ENCODE measurements around the gene LRRC73.

Gene LRRC73

DNA sequence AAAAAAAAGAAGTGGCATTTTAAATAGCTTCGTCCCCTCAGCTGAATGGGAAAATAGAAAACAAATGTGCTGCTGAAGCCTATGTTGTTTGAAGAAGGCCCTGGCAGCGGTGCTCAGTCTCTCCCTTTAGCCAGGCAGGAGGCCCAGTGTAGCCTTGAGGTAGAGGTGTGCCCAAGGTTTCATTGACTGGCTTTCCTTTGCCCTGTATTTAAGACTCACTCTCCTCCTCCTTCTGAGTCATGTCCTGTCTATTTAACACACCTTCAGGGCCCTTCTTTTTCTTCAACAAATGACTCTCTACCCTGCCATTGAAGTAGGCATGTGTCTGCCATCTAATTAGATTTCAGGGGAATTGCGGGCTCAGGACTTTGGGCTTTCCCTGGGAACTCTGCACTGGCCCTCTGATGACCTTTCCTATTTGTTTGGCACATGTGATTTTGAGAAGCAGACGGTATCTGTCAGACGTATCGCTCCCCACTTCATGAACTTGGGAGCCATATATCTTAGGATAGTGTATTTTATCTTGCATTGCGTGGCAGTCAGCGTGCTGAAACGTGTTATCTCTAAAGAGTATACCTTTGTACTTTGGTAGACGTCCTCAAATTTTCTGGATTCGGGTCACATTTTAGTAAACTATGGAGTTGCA lies 28.4 kb downstream of the LRRC73 start:
- DNase-seq (ENCODE audit: insufficient read length, low spot score), result no peak
- TF ChIP-seq PAX5 (IDR thresholded peaks at IDR 0.05; ENCODE audit: insufficient read depth, low read length, severe bottlenecking) (no peak), POLR2AphosphoS5 (IDR thresholded peaks at IDR 0.05; ENCODE audit: low read depth, low read length) (no peak), TAF1 (IDR thresholded peaks at IDR 0.05; ENCODE audit: low read depth, low read length) (no peak), SPI1 (IDR thresholded peaks at IDR 0.05; ENCODE audit: low read depth, low read length) (no peak), POU2F2 (IDR thresholded peaks at IDR 0.05; ENCODE audit: low read depth, low read length) (no peak), POLR2A (IDR thresholded peaks at IDR 0.05; ENCODE audit: low read depth, low read length) (no peak)
- no peak for FAIRE-seq

DNA sequence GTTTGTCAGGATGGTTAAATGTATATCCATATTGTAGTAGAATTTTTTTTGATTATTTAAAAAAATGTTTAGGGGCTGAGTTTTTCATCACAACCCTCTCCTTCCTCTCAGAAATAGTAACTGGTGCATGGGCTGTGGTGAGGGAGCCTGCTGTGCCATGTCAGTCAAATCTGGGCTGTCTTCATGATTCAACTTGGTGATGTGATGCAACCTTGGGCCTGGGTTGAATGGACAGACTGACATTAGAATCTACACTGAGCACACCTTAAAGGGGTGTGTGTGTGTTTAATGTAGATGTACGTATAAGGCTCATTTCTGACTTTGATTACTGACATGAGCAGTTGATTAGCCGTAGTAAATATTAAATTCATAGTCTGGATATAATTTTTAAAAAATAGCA lies 29.1 kb downstream of the LRRC73 start:
- TF ChIP-seq POU2F2 (IDR thresholded peaks at IDR 0.05; ENCODE audit: low read depth, low read length) (no peak), POLR2AphosphoS5 (IDR thresholded peaks at IDR 0.05; ENCODE audit: low read depth, low read length) (no peak), SPI1 (IDR thresholded peaks at IDR 0.05; ENCODE audit: low read depth, low read length) (no peak), TAF1 (IDR thresholded peaks at IDR 0.05; ENCODE audit: low read depth, low read length) (no peak), POLR2A (IDR thresholded peaks at IDR 0.05; ENCODE audit: low read depth, low read length) (no peak), PAX5 (IDR thresholded peaks at IDR 0.05; ENCODE audit: insufficient read depth, low read length, severe bottlenecking) (no peak)
- FAIRE-seq, result no peak
- DNase-seq (ENCODE audit: insufficient read length, low spot score), result no peak

DNA sequence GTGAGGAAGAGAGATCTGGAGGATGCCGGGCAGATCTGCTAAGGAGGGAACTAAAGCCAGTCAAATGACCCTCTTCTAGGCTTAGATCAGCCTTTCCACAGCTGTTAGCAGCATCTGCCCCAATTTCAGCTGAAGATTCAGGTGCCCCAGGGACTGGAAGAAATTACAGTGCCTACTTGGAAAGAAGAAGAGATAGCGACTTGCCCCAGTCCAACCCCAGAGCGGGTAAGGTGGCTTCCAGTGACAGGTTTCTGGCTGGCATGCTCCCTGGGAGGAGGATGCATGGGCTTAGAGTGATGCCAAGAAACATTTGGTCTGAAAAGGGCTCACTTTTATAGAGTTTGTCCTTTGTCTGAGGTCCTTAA lies 32.2 kb downstream of the LRRC73 start:
- no peak for FAIRE-seq
- DNase-seq (ENCODE audit: insufficient read length, low spot score), result no peak

DNA sequence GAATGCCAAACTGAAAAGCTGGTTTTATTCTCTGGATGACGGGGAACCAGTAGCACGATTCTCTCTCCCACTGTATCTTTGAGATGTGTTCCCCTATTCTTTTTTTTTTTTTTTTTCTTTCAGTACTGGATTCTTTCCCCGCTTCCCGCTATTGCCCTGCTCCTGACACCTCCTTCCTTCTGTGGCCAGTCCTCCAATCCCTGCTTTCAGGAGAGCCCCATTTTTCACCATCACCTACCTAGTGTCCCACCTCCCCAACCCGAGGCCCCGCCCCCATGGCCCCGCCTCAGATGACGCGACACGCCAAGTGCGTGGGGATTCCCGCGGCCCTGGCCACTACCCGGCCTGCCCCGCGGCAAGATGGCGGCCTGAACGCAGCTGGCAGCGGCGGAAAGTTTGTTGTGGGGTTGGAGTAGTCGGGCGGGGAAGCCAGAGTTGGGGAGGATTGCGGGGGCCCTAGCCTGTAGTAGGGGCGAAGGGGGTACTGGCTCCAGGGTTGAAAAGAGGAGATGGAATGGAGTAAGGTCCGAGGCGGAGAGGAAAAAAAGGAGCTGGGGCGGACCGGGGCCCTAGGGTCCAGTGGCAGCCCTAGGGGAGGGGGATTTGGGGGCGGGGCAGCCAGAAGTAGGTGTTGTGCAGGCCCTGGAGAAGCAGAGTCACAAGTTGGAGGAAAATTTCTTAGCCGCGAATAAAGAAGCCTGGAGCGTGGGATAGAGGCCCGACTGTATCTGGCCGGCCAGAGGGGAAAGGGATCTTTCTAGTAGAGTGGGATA lies 32.7 kb downstream of the LRRC73 start, which contains the start of gene TJAP1:
TJAP1 (plus strand) TSS at position 336 of the 773 bp plus-strand sequence. CDS start 21,432 bp downstream, outside the sequence.
- peak; percentile 99 for FAIRE-seq

More for the DNA sequence above, 32.2 kb downstream of the LRRC73 start:
- no peak for TF ChIP-seq TAF1 (IDR thresholded peaks at IDR 0.05; ENCODE audit: low read depth, low read length)
- TF ChIP-seq PAX5 (IDR thresholded peaks at IDR 0.05; ENCODE audit: insufficient read depth, low read length, severe bottlenecking), result no peak
- no peak for TF ChIP-seq POLR2A (IDR thresholded peaks at IDR 0.05; ENCODE audit: low read depth, low read length)
- TF ChIP-seq POLR2AphosphoS5 (IDR thresholded peaks at IDR 0.05; ENCODE audit: low read depth, low read length), result no peak
- TF ChIP-seq SPI1 (IDR thresholded peaks at IDR 0.05; ENCODE audit: low read depth, low read length), result no peak
- no peak for TF ChIP-seq POU2F2 (IDR thresholded peaks at IDR 0.05; ENCODE audit: low read depth, low read length)

DNA sequence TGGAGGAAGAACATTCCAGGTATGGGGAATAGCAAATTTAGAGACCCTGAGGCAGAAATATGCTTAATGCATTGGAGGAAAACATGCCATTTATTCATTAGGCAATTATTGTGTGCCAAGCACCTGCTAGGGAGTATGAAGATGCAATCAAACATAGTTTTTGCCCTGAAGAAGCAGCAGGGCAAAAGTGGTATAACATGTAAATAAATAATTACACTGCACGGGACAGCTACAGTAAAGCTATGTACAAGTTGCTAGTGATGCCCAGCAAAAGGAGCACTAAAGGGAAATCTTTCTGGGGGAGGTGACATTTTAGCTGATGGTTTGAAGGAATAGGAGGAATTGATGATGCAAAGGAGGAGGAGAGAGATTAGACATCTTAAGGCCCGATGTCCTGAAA lies 33.4 kb downstream of the LRRC73 start:
- no peak for TF ChIP-seq TAF1 (IDR thresholded peaks at IDR 0.05; ENCODE audit: low read depth, low read length)
- TF ChIP-seq POLR2A (IDR thresholded peaks at IDR 0.05; ENCODE audit: low read depth, low read length), result no peak
- TF ChIP-seq POU2F2 (IDR thresholded peaks at IDR 0.05; ENCODE audit: low read depth, low read length), result no peak
- no peak for TF ChIP-seq PAX5 (IDR thresholded peaks at IDR 0.05; ENCODE audit: insufficient read depth, low read length, severe bottlenecking)
- no peak for TF ChIP-seq POLR2AphosphoS5 (IDR thresholded peaks at IDR 0.05; ENCODE audit: low read depth, low read length)
- TF ChIP-seq SPI1 (IDR thresholded peaks at IDR 0.05; ENCODE audit: low read depth, low read length), result no peak
- FAIRE-seq (no peak), DNase-seq (ENCODE audit: insufficient read length, low spot score) (no peak)

More for the DNA sequence above, 32.7 kb downstream of the LRRC73 start, which contains the start of gene TJAP1:
- no peak for TF ChIP-seq SPI1 (IDR thresholded peaks at IDR 0.05; ENCODE audit: low read depth, low read length)
- 0 out of 2 replicates have a peak, but pooled peaks have one; percentile 33 for TF ChIP-seq POU2F2 (IDR thresholded peaks at IDR 0.05; ENCODE audit: low read depth, low read length)
- peak; percentile 91 for TF ChIP-seq TAF1 (IDR thresholded peaks at IDR 0.05; ENCODE audit: low read depth, low read length)
- TF ChIP-seq PAX5 (IDR thresholded peaks at IDR 0.05; ENCODE audit: insufficient read depth, low read length, severe bottlenecking), result no peak
- peak; percentile 83 for TF ChIP-seq POLR2AphosphoS5 (IDR thresholded peaks at IDR 0.05; ENCODE audit: low read depth, low read length)
- peak; percentile 85 for TF ChIP-seq POLR2A (IDR thresholded peaks at IDR 0.05; ENCODE audit: low read depth, low read length)
- peak; percentile 91 for DNase-seq (ENCODE audit: insufficient read length, low spot score)

DNA sequence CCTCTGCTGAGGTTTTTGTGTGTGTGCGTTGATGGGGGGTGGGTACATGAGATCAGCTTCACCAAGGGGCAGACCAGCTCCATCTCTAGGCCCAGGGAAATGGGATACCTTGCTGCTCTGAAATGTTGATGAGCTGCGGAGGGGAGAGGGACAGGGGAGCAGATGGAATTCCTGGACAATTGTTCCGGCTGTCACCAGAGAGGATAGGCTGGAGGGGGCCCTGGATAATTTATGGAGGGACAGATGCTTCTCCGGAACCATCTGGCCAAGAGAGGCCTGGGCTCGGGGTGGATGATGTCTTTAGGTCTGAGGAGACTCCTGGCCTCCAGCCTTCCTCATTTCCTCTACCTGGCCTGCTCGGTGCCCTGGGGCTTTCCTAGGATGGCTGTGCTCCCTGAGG lies 34.6 kb downstream of the LRRC73 start:
- DNase-seq (ENCODE audit: insufficient read length, low spot score) (no peak), FAIRE-seq (no peak)
- no peak for TF ChIP-seq POLR2AphosphoS5 (IDR thresholded peaks at IDR 0.05; ENCODE audit: low read depth, low read length)
- TF ChIP-seq POU2F2 (IDR thresholded peaks at IDR 0.05; ENCODE audit: low read depth, low read length), result no peak
- TF ChIP-seq TAF1 (IDR thresholded peaks at IDR 0.05; ENCODE audit: low read depth, low read length), result no peak

DNA sequence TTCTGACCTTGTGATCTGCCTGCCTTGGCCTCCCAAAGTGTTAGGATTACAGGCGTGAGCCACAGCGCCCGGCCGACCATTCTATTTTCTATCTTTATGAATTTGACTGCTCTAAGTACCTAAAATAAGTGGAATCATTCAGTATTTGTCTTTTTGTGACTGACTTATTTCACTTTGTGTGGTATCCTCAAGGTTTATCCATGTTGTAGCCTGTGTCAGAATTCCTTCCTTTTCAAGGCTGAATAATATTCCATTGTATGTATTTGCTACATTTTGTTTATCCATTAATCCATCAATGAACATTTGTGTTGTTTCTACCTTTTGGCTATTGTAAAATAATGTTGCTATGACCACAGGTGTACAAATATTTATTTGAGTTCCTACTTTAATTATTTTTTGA lies 37.6 kb downstream of the LRRC73 start:
- FAIRE-seq (no peak), DNase-seq (ENCODE audit: insufficient read length, low spot score) (no peak)
- TF ChIP-seq POLR2AphosphoS5 (IDR thresholded peaks at IDR 0.05; ENCODE audit: low read depth, low read length), result no peak
- TF ChIP-seq TAF1 (IDR thresholded peaks at IDR 0.05; ENCODE audit: low read depth, low read length), result no peak
- TF ChIP-seq PAX5 (IDR thresholded peaks at IDR 0.05; ENCODE audit: insufficient read depth, low read length, severe bottlenecking), result no peak
- TF ChIP-seq POLR2A (IDR thresholded peaks at IDR 0.05; ENCODE audit: low read depth, low read length), result no peak
- TF ChIP-seq POU2F2 (IDR thresholded peaks at IDR 0.05; ENCODE audit: low read depth, low read length), result no peak
- no peak for TF ChIP-seq SPI1 (IDR thresholded peaks at IDR 0.05; ENCODE audit: low read depth, low read length)

DNA sequence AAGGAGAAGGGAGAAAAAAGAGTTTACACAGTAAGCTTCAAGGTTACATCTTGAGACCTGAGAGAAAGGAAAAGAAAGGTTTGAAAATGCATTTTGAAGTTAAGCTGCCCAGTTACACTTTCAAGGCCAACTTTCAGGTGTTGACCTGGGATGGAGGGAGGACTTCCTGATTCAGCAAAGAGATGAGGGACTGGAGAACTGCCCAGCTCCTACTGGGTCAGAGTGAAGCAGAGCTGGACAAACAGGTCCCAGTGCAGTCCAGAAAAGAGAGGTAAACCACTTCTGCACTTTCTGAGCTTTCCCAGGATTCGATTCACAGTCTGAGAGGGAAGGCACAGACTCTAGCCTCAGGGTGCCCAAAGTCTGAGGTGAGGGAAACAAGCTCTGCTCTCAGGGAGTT lies 38.7 kb downstream of the LRRC73 start:
- DNase-seq (ENCODE audit: insufficient read length, low spot score), result no peak
- no peak for FAIRE-seq
- no peak for TF ChIP-seq TAF1 (IDR thresholded peaks at IDR 0.05; ENCODE audit: low read depth, low read length)
- no peak for TF ChIP-seq SPI1 (IDR thresholded peaks at IDR 0.05; ENCODE audit: low read depth, low read length)
- TF ChIP-seq POLR2AphosphoS5 (IDR thresholded peaks at IDR 0.05; ENCODE audit: low read depth, low read length), result no peak
- TF ChIP-seq POU2F2 (IDR thresholded peaks at IDR 0.05; ENCODE audit: low read depth, low read length), result no peak
- TF ChIP-seq POLR2A (IDR thresholded peaks at IDR 0.05; ENCODE audit: low read depth, low read length), result no peak
- no peak for TF ChIP-seq PAX5 (IDR thresholded peaks at IDR 0.05; ENCODE audit: insufficient read depth, low read length, severe bottlenecking)

DNA sequence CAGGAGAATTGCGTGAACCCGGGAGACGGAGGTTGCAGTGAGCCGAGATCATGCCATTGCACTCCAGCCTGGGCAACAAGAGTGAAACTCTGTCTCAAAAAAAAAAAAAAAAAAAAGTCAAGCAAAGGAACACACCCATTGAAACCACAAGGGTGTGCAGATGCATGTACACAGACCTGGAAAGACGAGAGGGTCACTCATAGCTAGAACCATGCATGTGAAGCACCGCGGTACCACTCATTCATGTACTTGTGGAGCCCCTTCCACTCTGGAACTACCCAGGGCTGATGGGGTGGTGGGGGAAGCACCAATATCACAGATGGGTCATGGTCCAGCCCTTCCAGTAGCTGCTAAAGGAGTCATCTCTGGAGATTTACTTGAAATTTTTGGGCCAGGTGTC lies 40.2 kb downstream of the LRRC73 start:
- FAIRE-seq (no peak), DNase-seq (ENCODE audit: insufficient read length, low spot score) (no peak)
- TF ChIP-seq POLR2A (IDR thresholded peaks at IDR 0.05; ENCODE audit: low read depth, low read length), result no peak
- TF ChIP-seq POU2F2 (IDR thresholded peaks at IDR 0.05; ENCODE audit: low read depth, low read length), result no peak
- TF ChIP-seq PAX5 (IDR thresholded peaks at IDR 0.05; ENCODE audit: insufficient read depth, low read length, severe bottlenecking), result no peak
- TF ChIP-seq TAF1 (IDR thresholded peaks at IDR 0.05; ENCODE audit: low read depth, low read length), result no peak
- TF ChIP-seq POLR2AphosphoS5 (IDR thresholded peaks at IDR 0.05; ENCODE audit: low read depth, low read length), result no peak

All from GM12891 (cell line).